H9 (cell line): ENCODE data around the gene APRT. TPM values are rescaled to one million over a fixed set of nuclear protein-coding genes. Genes with fewer than 3 reads are reported as not detected.

Experiments
- DNase-seq: peaks from one replicate; pipeline ENCODE4 v3.0.0-alpha.2; 2017
- H2AFZ ChIP-seq: one replicate; pipeline ENCODE4 v1.6.1; 2013; ENCODE audit warnings: mild to moderate bottlenecking, low read length, control low read depth, moderate library complexity
- H2AK5ac ChIP-seq: 2 replicates; pipeline ENCODE4 v1.6.1; 2013; ENCODE audit warnings: low read length, control low read depth, mixed read lengths; ENCODE audit not compliant: insufficient read length
- H2BK120ac ChIP-seq: one replicate; pipeline ENCODE4 v1.6.1; 2013; ENCODE audit warnings: low read depth, mild to moderate bottlenecking, low read length, control low read depth, inconsistent platforms; ENCODE audit not compliant: poor library complexity, severe bottlenecking
- H2BK12ac ChIP-seq: 2 replicates; pipeline ENCODE4 v1.6.1; 2013; ENCODE audit warnings: low read length, control low read depth, mixed read lengths, low read depth; ENCODE audit not compliant: insufficient read length
- H2BK15ac ChIP-seq: 2 replicates; pipeline ENCODE4 v1.6.1; 2013; ENCODE audit warnings: low read depth, low read length, control low read depth
- H2BK20ac ChIP-seq: one replicate; pipeline ENCODE4 v1.6.1; 2013; ENCODE audit warnings: low read depth, mild to moderate bottlenecking, low read length, control low read depth, inconsistent platforms; ENCODE audit not compliant: poor library complexity, severe bottlenecking
- H2BK5ac ChIP-seq: 2 replicates; pipeline ENCODE4 v1.6.1; 2013; ENCODE audit warnings: low read length, control low read depth, mixed read lengths; ENCODE audit not compliant: insufficient read length
- H3K14ac ChIP-seq: 2 replicates; pipeline ENCODE4 v1.6.1; 2013; ENCODE audit warnings: low read length, control low read depth; ENCODE audit not compliant: insufficient read depth
- H3K18ac ChIP-seq: 2 replicates; pipeline ENCODE4 v1.6.1; 2013; ENCODE audit warnings: low read depth, mild to moderate bottlenecking, mixed read lengths, low read length, control low read depth; ENCODE audit not compliant: insufficient read length
- H3K23ac ChIP-seq: 2 replicates; pipeline ENCODE4 v1.6.1; 2013; ENCODE audit warnings: low read length, control low read depth, mixed read lengths, low read depth; ENCODE audit not compliant: insufficient read length
- H3K23me2 ChIP-seq: 2 replicates; pipeline ENCODE4 v1.6.1; 2013; ENCODE audit warnings: low read depth, mild to moderate bottlenecking, mixed read lengths, low read length, control low read depth; ENCODE audit not compliant: insufficient read length, poor library complexity, severe bottlenecking
- H3K27ac ChIP-seq: 2 replicates; pipeline ENCODE4 v1.5.1; 2013; ENCODE audit warnings: low read length, control low read depth, mixed read lengths, low read depth; ENCODE audit not compliant: insufficient read length
- H3K27me3 ChIP-seq: 2 replicates; pipeline ENCODE4 v1.6.1; 2013; ENCODE audit warnings: low read length, control low read depth, inconsistent platforms; ENCODE audit not compliant: insufficient read depth
- H3K4ac ChIP-seq: 2 replicates; pipeline ENCODE4 v1.6.1; 2013; ENCODE audit warnings: low read depth, mild to moderate bottlenecking, control low read depth, inconsistent platforms, low read length, moderate library complexity
- H3K4me1 ChIP-seq: 2 replicates; pipeline ENCODE4 v1.6.1; 2013; ENCODE audit warnings: low read length, control low read depth, inconsistent platforms; ENCODE audit not compliant: insufficient read depth
- H3K4me2 ChIP-seq: 2 replicates; pipeline ENCODE4 v1.6.1; 2013; ENCODE audit warnings: low read length, control low read depth, mixed read lengths; ENCODE audit not compliant: insufficient read length, insufficient read depth
- H3K56ac ChIP-seq: 2 replicates; pipeline ENCODE4 v1.6.1; 2013; ENCODE audit warnings: low read depth, mild to moderate bottlenecking, mixed read lengths, low read length, control low read depth; ENCODE audit not compliant: insufficient read length
- H3K79me1 ChIP-seq: 2 replicates; pipeline ENCODE4 v1.6.1; 2013; ENCODE audit warnings: low read depth, mild to moderate bottlenecking, moderate library complexity, low read length, control low read depth, inconsistent platforms; ENCODE audit not compliant: insufficient read depth, poor library complexity, severe bottlenecking
- H3K79me2 ChIP-seq: 2 replicates; pipeline ENCODE4 v1.6.1; 2013; ENCODE audit warnings: low read length, control low read depth, inconsistent platforms; ENCODE audit not compliant: insufficient read depth
- H3K9ac ChIP-seq: 2 replicates; pipeline ENCODE4 v1.6.1; 2013; ENCODE audit warnings: low read length, control low read depth, mixed read lengths; ENCODE audit not compliant: insufficient read length; ENCODE audit errors: extremely low read depth
- H3K9me3 ChIP-seq: one replicate; pipeline ENCODE4 v1.6.1; 2013; ENCODE audit warnings: low read depth, low read length, inconsistent platforms; ENCODE audit not compliant: control insufficient read depth
- H3T11ph ChIP-seq: one replicate; pipeline ENCODE4 v1.6.1; 2013; ENCODE audit warnings: mild to moderate bottlenecking, low read length, control low read depth, inconsistent platforms
- H4K20me1 ChIP-seq: one replicate; pipeline ENCODE4 v1.6.1; 2013; ENCODE audit not compliant: control insufficient read depth, insufficient read length, insufficient read depth
- H4K5ac ChIP-seq: 2 replicates; pipeline ENCODE4 v1.6.1; 2013; ENCODE audit warnings: low read depth, mild to moderate bottlenecking, mixed read lengths, low read length, control low read depth; ENCODE audit not compliant: insufficient read length
- H4K8ac ChIP-seq: replicated peaks from 2 replicates; pipeline ENCODE4 v1.6.1; 2013; ENCODE audit warnings: low read length, control low read depth, mixed read lengths, low read depth; ENCODE audit not compliant: insufficient read length
- H4K91ac ChIP-seq: 2 replicates; pipeline ENCODE4 v1.6.1; 2013; ENCODE audit warnings: low read depth, mild to moderate bottlenecking, moderate library complexity, mixed read lengths, low read length, control low read depth; ENCODE audit not compliant: insufficient read length
- H3K27ac Mint-ChIP-seq, 3 experiments: 2 replicates in 2 of 3; 3 replicates in 1 of 3; pipeline ENCODE4 v1.8.0; 2020 to 2021; ENCODE audit warnings: mixed read lengths in 3 of 3, mild to moderate bottlenecking in 1 of 3, moderate library complexity in 1 of 3
- H3K27me3 Mint-ChIP-seq: 2 replicates; pipeline ENCODE4 v1.8.0; 2021; ENCODE audit warnings: low read depth, mild to moderate bottlenecking, moderate library complexity, mixed read lengths
- H3K36me3 Mint-ChIP-seq, 3 experiments: 2 replicates in 2 of 3; 3 replicates in 1 of 3; pipeline ENCODE4 v1.8.0; 2020 to 2021; ENCODE audit warnings: low read depth in 3 of 3, mixed read lengths in 3 of 3; ENCODE audit not compliant: insufficient read depth in 1 of 3
- H3K4me1 Mint-ChIP-seq, 2 experiments: 2 replicates each; pipeline ENCODE4 v1.8.0; 2020; ENCODE audit warnings: mixed read lengths in 2 of 2
- H3K4me3 Mint-ChIP-seq, 2 experiments: 2 replicates in 1 of 2; 3 replicates in 1 of 2; pipeline ENCODE4 v1.8.0; 2020 to 2021; ENCODE audit warnings: mild to moderate bottlenecking in 2 of 2, mixed read lengths in 2 of 2, moderate library complexity in 1 of 2
- H3K9me3 Mint-ChIP-seq, 2 experiments: 2 replicates in 1 of 2; 3 replicates in 1 of 2; pipeline ENCODE4 v1.8.0; 2020; ENCODE audit warnings: mild to moderate bottlenecking in 2 of 2, mixed read lengths in 2 of 2, moderate library complexity in 1 of 2
- CTCF ChIP-seq: fragments of 200-600 bp; sonication (generic); conservative IDR thresholded peaks from 3 replicates; pipeline ENCODE4 v1.8.0; 2021; ENCODE audit warnings: antibody characterized with exemption, mild to moderate bottlenecking
- WGBS: extraction: QIAGEN DNeasy Blood & Tissue Kit; methylation state at CpG from one replicate; pipeline ENCODE4 v1.1.7; 2013; ENCODE audit warnings: missing lambda C conversion rate, low lambda C conversion rate, mixed read lengths; ENCODE audit not compliant: insufficient read length; ENCODE audit errors: extremely low coverage; 5-methylcytosine and 5-hydroxymethylcytosine counted together
- total RNA-seq: library from RNA; stranded (reverse); gene quantifications from 2 replicates; pipeline ENCODE4 v1.2.1, GENCODE V29; 2021

The APRT gene
- total RNA-seq, 1 experiment from 2014 or later, result 246 TPM

GRCh38 chr16:88796278-88796677 lies 15.4 kb downstream of the APRT start:
- no peak overlapping the region for H4K91ac ChIP-seq
- H4K20me1 ChIP-seq, result no peaks in the 10 kb centered on the region
- H3K9me3 ChIP-seq, result no peaks in the 10 kb centered on the region
- Mint-ChIP-seq H3K4me3 (no peak overlapping the region), H3K36me3 (peaks cover 0 to 4% (median 4%) of the 10 kb centered on the region in 3 experiments; a peak in 2 of 7 replicates), H3K27ac (no peak overlapping the region), H3K9me3 (no peaks in the 10 kb centered on the region), H3K4me1 (peaks cover 4 to 25% of the 10 kb centered on the region in 2 experiments; a peak in 3 of 4 replicates), H3K27me3 (peaks cover 6% of the 10 kb centered on the region)
- WGBS, result no CpG with 5 or more reads among the region's 4 CpGs
- no peaks in the 10 kb centered on the region; the same call in 1 of the 2 replicates for H3K4me1 ChIP-seq
- no peak for DNase-seq
- H3K9ac ChIP-seq, result no peak overlapping the region
- H2AK5ac ChIP-seq, result no peak overlapping the region
- no peak overlapping the region for H3K4me2 ChIP-seq
- no peak overlapping the region for H2BK15ac ChIP-seq
- no peak overlapping the region for H3K14ac ChIP-seq
- H3T11ph ChIP-seq, result no peak overlapping the region
- H4K8ac ChIP-seq, result no peak overlapping the region
- TF ChIP-seq CTCF, result no peak
- no peak overlapping the region for H3K56ac ChIP-seq
- H3K27me3 ChIP-seq, result no peaks in the 10 kb centered on the region
- no peak overlapping the region for H3K4ac ChIP-seq
- H4K5ac ChIP-seq, result no peak overlapping the region
- H3K18ac ChIP-seq, result no peak overlapping the region
- H2BK12ac ChIP-seq, result no peak overlapping the region
- H3K23ac ChIP-seq, result no peak overlapping the region
- no peak overlapping the region for H3K27ac ChIP-seq
- no peak overlapping the region for H2BK120ac ChIP-seq
- H2BK20ac ChIP-seq, result no peak overlapping the region
- no peak overlapping the region for H2AFZ ChIP-seq
- no peak overlapping the region for H2BK5ac ChIP-seq
- H3K23me2 ChIP-seq, result peaks cover 2% of the 10 kb centered on the region
- no peaks in the 10 kb centered on the region for H3K79me1 ChIP-seq
- H3K79me2 ChIP-seq, result no peaks in the 10 kb centered on the region
